GM18519 (cell line): ENCODE measurements around the gene SH2D1A.
"Not testable (repeated sequence)": the region's sequence is repeated elsewhere in the genome, so short reads cannot be mapped to it uniquely, and the experiment has no call there.

Experiments used
- ATAC-seq: cut with Tn5 transposase; IDR thresholded peaks from one replicate; pipeline ENCODE4 v1.9.1; 2021; ENCODE audit warnings: mild to moderate bottlenecking, moderate library complexity; ENCODE audit not compliant: unreplicated experiment, low FRiP score

SH2D1A gene

DNA sequence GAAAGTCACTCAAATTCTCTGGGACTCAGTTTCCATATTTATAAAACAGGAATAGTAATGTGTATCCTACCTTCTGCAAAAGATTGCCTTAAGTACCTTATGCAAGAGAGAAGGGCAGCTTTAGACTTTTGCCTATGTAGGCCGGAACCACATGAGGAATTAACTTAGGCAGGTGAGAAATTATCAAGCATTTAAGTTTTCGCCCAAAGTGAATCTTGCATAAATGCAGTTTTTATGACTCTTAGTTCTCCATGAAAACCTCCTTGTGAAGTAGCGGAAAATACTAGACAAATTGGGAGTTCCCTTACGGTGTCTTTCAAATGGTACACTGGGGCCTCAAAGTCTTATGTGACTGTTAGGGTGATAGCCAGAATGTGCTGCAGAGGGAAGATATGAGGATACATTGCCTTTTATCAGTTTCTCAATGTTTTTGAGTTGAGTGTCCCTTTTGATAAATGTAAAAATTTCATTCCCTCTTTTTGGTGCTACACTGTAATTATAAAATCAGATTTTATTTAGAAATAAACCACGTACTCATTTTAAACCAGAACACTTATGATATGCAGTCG lies 2.6 kb downstream of the SH2D1A start:
- ATAC-seq = no peak

DNA sequence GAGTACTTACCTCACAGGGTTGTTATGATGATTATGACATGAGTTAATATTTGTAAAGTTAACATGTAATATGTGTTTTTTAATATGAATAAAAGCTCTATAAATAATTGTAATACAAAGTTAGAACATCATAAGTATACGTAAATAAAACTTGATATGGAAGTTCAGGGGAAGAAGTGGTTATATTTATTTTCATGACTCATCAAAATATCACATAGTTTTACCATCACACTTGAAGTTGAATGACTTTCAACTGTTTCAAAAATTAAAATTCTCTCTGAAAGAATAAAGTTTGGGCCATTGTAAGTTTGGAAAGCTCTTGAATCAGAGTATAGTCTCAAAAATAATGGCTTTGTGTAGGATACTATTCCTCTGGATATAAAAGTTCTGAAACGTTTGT lies 8.3 kb downstream of the SH2D1A start:
- ATAC-seq = no peak

DNA sequence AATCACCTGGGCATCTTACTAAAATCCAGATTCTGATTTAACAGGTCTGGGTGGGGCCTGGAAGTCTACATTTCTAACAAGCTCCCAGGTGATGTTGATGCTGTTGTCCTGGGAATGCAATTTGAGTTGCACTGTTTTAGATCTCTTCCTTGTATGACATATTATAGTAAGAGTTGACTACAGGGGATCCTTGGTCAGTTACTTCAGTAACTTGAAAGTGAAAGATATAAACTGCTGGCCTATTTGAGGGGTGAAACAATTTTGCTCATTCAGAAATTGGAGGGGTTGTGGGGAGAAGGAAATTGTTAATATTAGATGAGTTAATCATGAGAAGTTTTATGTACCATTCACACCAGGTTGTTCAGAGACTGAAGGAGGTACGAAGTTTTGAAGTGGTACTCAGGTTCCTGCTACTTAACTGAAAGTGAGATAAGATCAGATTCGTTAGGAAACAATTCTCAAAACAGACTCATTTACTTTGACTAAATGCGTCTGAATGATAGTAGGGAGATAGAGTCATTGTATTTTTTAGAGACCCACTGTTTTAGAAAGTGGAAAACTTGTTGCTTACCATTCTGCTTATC lies 12.5 kb downstream of the SH2D1A start:
- no peak for ATAC-seq

DNA sequence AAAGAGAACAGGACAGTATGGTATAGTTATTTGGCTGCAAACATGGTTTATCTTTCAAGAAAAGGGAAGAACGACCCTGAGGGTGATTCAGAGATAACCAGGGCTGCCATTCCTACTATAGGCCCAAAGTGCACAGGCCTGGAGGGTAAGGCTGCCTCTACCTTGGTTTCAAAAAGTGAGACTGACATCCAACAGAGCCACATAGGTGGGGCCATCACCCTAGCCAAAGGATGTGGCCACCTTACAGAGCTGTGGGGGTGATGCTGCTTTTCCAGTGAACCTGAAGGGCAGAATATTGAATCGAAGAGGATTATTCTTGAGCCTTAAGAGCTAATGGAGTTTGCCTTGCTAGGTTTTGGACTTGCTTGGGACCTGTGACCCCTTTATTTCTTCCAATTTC lies 15.7 kb downstream of the SH2D1A start:
- no peak for ATAC-seq

DNA sequence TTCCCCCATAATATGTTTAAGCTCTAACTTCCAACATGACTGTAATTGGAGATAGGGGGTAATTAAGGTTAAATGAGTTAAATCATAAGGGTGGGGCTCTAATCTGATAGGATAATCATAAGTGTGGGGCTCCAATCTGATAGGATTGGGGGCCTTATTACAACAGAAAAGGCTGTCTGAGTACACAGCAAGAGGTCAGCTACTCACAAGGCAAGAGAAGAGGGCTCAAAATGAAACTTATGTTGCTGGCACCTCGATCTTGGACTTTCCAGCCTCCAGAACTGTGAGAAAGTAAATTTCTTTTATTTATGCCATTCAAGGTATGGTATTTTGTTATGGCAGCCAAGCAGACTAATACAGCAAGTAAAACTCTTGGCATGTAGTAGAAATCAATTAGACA lies 16.4 kb downstream of the SH2D1A start:
- ATAC-seq = no peak

DNA sequence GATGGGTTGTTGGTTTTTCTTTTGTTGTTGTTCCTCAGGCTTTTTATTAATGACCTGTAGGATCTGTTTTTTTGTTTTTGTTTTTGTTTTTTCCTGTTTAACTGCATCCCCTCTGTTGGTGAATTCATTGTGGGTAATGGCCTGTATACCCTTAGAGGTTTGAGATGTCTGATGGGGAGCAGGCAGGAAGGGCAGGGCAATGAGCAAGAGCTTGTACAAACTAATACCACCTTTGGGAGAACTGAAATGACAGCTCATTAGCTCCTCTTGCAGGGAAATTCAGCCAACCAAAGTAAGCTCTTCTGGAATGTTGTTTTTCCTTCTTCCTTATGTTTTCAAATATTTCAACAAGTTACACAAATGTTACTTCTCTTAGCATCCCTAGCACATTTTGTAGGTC lies 23.4 kb downstream of the SH2D1A start:
- ATAC-seq = no peak

DNA sequence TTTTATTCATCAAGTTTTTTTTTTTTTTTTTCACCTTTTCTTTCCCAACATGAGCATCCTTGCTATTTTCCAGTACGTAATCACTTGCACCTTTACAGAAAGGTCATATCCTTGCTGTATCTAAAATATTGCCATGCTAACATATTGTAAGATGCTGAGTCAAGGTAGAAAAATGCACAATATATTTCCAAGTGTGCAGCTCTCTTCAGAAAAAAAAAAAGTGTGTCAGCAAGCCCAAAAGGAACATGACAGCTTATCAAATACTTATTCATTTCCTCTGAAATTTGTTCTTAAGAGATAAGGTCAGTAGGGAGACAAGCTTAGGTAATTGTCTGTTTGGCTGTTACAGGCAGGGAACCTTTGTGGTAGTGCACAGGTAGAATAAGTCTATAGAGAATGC lies 27.0 kb downstream of the SH2D1A start:
- no peak for ATAC-seq

DNA sequence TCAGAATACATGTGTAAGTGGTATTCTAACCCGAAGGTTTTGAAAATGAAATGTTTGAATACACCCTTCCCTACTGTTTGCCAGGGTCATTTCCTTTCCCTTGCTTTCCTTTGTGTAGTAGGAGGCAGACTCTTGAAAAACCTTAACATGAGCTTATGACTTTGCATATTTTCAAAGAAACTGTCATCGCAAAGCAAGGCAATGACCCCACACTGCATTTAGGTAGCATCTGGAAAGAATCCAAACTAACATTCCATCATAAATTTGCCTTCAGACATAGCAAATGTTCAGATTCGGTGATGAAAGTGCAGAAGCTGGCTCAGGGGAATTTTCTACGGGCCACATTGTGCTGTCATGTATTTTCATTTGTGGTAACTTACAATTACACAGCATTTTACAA lies 32.3 kb downstream of the SH2D1A start:
- ATAC-seq = no peak

DNA sequence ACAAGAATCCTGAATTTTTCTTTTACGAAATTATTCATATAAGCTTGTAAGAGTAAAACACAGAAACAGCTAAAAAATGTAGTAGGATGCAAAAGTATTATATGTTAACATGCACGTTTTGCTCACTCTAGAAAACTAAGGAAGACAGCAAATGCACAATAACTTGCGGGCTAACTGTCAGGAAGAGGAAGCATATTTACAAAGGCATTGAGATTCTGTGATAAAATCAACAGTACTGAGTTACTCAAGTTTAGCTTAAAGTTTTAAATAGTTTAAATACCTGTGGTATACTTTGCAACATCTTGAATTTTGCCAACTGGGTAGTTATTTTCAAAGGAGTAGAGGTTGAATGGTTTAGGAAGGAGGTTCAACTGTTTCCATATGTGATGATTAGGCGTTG lies 37.0 kb downstream of the SH2D1A start:
- ATAC-seq = no peak

DNA sequence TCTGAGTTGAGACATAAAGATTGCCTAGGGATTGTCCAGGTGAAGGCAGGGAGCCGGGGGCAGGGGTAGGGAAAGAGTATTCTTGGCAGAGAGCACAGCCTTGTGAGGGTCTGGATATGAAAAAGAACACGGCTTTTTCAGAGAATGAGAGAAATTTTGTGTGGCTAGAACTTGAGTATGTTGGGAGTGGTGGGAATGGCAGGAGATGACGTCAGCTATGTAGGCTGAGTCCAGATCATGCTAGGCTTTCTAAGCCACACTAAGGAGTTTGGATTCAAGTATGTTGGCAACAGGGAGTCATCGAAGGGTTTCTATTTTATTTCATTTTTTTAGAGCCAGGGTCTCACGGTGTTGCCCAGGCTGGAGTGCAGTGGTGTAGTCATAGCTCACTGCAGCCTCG lies 40.0 kb downstream of the SH2D1A start:
- ATAC-seq = no peak

DNA sequence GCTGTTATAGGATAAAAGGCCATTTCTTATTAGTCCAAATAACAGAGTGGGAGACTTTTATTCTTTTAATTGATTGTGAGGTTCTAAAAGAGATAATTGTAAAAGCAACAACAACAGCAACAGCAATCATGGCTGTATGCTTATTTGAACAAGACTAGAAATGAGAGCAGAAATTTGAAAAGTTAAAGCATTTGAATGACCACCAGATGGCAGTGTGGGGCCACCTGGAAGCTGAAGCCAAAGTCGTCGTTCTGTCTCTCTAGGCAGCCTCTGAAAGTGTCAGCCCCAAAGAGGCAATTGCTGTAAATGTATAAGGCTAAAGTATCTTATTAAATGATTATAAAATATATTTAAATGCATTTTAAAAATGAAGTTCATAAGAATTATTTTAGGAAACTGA lies 42.2 kb downstream of the SH2D1A start:
- no peak for ATAC-seq

DNA sequence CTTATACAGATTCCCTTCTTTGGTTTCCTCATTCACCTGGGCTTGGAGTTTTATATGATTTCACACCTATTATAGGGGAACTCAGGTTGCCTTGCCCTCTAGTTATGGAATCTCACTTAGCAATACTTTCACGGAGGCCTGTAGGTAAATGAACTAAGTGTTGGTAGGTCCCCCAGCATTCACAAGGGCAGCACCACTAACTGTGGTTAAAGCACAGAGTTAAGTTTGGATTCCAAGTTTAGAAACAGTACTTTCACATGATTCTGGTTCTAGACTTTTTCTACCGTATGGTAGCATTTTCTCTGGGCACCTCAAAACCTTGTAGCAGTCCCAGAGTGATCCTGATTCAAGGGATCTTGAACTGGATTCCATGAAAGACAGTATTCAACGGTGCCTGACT lies 46.4 kb downstream of the SH2D1A start:
- ATAC-seq = no peak

DNA sequence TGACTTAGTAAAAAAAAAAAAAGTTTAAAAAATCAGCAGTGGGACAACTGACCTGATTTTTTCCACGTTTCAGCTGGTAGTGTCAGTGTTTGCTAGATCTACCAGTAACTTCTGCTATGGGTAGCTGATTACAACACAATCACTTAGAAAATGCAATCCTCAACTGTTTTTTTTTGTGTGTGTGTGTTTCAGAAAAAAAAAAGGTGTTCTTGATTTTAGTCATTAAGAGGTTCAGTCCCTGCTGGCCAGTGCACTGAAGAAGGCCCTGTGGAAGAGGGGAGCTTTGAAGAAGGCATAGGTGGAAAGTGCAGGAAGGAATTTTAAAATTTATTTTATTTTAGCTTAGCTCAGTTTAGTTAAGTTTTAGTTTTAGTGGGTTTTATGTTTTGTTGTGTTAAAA lies 46.9 kb downstream of the SH2D1A start:
- no peak for ATAC-seq

DNA sequence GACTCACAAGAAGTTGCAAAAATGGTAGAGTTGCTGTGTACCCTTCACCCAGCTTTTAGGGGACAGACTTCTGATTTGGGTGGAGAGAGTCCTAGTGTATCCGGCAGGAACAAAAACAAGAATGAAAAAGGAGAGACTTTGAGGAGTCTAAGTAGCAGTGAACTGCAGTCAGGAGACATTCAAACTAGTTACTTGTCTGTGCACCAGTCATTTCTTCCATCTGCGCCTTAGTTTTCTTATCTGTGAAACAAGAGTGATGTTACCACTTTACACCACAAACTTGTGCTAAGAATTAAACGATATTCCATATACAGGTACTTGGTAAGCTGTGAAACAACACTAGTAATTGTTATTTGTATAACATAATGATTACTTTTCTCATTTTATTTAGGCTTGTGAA lies 47.3 kb downstream of the SH2D1A start:
- ATAC-seq = no peak

DNA sequence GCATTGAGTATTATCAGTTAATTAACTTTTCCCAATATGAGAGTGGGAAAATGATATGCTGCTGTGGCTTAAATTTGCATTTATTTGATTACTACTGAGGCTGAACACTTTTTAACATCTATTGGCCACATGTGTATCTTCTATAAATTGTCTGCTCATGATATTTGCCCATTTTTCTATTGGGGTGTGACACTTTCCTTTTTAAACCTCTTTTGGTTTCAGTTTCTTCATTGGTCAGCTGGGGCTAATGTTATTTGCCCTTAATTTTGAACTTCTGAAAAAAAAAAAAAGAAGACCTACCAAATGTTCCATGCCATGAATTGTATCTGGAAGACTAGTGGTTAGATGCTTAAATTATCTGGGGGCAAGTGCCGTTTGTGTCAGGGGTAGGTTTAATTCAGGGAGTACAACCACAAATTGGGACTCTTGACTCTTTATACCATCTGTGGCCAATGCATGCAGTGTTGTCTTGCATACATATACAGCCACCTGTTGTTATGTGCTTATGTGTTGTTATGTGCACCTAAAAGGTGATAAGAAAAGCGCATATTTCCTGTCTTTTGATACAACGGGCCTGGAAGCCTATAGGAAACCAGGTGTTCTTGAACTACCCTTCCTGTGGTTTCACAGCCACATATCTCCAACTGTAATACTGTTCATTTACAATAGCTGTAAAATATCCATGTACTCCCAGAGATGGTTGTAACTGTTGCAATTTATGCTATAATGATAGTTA lies 49.0 kb downstream of the SH2D1A start:
- ATAC-seq = no peak

DNA sequence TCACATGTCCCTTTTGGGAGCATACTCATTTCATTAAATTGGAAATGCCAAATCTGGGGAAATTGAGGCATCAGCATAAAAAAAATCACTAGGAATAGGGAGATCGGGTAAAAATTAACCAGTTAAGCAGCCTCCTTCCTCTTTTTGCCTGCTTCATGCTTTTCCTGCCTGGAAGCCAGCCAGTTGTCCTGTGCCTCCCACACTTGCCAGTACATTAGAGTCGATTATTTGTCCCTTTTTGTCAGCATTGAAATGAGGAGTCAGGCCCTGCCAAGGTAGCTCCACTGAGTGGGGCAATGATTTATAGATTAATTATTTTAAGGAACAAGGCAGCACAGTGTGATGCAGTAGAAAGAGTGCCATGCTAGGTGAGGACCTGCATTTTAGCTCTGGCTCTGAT lies 55.3 kb downstream of the SH2D1A start:
- no peak for ATAC-seq

DNA sequence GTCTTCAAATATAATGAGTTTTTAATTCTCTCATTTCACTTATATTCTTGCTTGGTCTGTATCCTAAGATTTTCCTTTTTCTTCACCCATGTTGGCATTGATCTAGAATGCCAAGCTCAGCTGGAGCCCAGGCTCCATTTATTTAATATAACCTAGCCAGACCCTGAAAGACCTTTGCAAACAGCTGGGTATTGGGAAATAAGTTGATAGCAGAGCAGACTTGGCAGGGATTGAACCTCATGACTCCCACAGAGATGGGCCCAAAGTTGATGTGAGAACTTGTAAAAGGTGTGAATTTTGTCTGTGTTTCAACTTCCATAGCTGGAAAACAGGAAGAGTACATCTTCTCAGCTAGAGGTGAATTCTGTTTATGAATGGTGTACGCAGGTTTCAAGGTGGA lies 59.5 kb downstream of the SH2D1A start:
- no peak for ATAC-seq

DNA sequence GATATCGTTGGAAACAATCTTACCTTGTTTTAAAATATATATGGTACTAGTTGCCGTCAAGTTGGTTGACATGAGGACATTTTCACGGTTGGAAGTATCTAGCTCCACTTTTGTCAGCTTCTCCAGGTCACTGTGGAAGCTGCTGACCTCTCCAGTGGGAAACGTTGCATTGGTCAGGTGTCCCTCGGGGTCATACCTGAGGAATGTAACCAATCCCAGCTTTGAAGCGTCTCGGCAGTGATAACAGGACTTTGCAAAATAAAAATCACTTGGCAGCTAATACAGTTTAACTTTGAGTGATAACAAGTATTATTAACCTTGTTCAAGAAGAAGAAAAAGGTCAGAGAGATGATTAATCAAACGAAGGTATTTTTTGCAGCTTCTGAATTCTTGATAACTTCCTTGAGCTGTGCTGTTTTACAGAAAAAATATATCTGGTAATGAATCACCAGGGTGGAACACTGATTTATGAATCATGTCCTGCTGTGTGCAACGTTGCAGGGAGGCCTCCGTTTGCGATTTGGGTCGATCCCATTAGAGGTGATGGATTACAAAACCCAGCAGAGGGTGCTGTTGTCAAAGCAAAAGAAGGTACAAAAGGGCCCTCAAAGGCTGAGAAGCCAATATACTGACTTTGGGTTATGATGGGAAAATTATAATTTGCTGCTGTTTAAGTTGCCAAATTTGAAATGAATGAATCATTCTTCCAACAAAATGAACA lies 60.1 kb downstream of the SH2D1A start:
- no peak for ATAC-seq

DNA sequence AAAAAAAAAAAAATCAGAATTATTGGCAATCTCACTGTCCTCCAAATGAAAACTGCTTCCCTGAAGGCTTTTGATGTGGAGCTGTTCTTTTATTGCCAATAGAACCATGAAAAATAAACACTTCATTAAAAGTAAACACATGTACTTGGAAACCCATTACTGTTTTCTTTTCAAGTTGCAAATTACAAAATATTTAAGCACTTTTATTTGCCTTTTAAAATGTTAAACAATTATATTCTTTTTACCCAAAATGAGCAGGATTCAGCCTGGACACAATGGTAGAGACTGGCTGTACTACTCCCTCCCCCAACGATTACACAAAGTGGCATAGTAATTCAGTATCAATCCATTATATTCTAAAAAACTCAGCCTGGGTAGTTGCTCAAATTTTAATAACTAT lies 60.9 kb downstream of the SH2D1A start:
- no peak for ATAC-seq

DNA sequence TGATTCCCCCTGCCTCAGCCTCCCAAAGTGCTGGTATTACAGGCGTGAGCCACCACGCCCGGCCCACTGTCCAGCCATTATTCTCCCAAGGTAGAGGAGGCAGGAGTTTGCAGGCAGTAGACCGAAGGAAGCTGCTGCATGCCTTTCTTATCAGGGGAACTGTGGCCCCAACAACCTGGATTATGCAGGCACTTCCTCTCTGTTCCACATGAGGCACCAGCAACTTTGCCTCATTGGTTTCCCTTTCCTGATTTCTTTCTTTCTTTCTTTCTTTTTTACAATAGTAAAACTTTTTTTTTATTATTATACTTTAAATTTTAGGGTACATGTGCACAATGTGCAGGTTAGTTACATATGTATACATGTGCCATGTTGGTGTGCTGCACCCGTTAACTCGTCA lies 62.0 kb downstream of the SH2D1A start:
- ATAC-seq = not testable (repeated sequence)

DNA sequence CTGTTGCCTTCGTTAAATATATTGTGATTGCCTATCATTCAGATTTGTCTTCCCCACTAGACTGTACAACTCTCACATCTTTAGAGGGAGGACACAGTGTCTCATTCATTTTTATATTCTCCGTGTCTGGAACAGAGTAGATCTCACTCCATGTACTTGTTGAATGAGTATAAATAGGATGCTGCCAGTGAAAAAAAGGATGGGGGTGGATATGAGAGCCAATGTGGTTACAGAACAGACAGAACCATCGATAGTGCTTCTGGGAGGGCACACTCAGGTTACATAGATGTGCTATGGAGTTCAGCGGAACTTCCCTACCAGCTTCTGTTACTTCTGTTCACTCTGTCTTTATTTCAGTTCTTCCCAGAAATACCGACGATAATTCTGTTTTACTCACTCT lies 66.9 kb downstream of the SH2D1A start:
- ATAC-seq = no peak

DNA sequence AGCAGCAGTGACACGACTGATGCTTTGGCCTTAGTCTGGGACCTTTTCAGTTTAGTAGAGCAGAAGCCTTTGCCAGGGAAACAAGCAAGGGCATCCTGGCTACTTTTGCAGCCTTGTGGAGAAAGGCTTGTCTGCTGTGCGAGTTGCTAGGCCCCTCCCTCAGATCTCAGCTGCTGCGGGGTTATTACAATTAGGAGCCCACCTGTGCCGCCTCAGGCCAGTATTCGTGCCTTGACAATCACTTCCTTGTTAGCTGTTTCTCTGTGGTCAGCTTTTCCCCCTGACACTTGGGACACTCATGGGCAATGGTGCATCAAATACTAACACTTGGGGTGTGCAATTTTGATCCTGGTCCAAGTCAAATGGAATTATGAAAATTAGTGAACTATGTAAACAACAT lies 67.9 kb downstream of the SH2D1A start:
- ATAC-seq = no peak
